GM21529 (cell line): Measurements from ENCODE around the gene NDUFS6.
"Not testable (repeated sequence)": the region's sequence is repeated elsewhere in the genome, so short reads cannot be mapped to it uniquely, and the experiment has no call there.

Experiments used
- ATAC-seq: cut with Tn5 transposase; IDR thresholded peaks from one replicate; pipeline ENCODE4 v1.9.1; 2021; ENCODE audit not compliant: unreplicated experiment

The NDUFS6 gene

DNA sequence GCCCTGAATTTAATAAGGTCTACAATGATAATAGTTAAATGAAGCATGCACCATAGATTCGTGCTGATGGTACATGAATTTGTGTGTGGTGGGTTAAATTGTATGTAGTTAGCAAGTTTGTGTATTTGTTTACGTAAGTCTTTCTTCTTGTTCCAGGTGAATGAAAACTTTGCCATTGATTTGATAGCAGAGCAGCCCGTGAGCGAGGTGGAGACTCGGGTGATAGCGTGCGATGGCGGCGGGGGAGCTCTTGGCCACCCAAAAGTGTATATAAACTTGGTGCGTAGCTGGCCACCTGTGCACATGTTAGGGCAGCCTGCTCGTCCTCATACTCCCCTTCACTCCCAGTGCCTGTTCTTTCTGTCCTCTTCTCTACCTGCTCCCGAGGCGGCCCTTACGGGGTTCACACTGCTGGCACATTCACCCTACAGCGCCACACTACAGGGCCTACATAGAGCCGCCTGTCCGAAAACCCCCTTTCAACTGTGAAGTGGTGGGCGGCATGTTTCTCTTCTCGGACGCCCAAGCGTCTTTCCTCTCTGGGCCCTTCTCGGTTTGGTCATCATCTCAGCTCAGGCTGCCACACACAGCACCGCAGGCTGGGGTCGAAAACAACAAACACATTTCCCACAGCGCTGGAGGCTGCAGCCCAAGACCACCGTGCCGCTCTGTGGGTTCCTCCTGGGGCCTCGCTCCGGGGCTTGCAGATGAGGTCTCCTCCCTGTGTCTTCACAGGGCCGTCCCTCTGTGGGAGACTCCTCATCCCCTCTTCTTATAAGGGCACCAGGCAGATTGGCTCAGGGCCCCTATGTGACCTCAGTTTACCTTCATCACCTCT, 13.2 kb downstream of the NDUFS6 start:
- no peak for ATAC-seq

GRCh38 chr5:1815071-1815786, 14.0 kb downstream of the NDUFS6 start:
- no peak for ATAC-seq

GRCh38 chr5:1815881-1816292, 14.7 kb downstream of the NDUFS6 start:
- no peak for ATAC-seq

DNA sequence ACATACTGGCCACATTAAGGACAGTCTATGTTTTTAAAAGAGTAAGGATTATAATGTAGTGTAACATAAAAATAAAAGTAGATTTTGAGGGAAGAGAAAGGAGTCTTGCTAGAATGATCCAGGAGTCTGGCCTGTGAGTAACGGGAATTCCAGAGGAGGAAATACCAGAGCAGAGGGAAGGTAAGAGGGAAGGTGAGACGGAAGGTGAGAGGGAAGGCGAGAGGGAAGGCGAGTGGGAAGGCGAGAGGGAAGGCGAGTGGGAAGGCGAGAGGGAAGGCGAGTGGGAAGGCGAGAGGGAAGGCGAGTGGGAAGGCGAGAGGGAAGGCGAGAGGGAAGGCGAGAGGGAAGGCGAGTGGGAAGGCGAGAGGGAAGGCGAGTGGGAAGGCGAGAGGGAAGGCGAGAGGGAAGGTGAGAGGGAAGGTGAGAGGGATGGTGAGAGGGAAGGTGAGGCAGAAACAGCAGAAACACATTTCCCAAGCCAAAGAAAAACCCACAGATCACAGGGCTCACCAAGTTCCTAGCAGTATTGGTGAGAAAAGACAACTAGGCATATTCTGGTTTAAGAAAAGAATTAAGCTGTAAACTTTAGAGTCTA, 15.4 kb downstream of the NDUFS6 start:
- not testable (repeated sequence) for ATAC-seq

DNA sequence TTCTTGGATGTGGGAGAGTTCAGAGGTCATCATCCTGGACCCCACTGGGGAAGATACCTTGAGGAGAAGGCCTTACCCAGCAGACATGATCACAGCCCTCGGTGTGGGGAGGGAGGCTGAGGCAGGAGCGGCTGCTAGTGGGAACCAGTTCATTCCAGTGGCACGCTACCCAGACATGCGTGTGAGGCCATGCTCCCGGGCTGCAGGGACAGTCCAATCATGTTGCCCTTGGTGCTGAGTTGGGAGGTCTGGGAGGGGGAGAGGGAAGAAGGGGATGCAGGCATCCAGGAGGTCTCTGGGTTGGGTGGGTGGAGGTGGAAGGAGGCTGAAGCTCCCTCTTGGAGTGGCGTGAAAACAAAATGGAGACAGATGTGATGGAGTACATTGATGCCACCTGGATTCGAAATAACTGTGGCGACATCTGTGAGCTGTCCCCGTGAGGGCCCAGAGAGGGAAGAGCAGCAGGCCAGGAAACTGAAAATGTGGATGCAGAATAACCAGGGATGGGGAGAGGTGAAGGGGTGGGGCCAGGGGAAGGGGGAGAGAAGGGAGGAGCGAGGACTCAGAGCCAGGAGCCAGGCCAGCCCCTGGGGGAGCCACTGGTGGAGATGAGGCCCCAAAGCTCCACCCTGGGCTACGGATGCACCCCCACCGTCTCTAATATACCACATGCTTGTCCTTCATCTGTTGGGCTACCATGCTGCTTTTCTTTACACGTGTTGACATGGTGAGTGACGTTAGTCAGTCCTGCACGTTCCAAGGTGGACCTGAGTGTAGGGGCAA, 16.2 kb downstream of the NDUFS6 start:
- ATAC-seq, result no peak

- ATAC-seq, result no peak
Measured at GRCh38 chr5:1818784-1819183, 17.6 kb downstream of the NDUFS6 start.

GRCh38 chr5:1819458-1819857, 18.3 kb downstream of the NDUFS6 start:
- ATAC-seq, result no peak

DNA sequence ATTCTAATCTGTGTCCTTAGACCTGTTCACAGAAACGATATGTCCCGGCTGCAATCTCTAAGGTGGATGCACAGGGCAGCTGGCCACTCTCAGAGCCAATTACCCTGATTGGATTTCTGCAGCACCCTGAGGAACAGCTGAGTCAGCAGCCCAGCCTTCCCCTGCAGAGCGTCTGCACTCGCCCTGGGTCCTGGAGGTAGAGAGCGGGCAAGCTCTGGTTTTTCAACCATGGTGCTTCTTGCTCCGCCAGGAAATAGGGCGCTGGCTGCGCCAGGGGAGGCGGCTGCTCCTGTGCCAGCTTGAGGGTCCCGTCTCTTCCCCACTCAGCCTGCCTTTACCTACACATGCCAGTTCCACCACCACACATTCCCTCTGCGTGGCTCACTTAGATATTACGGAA, 19.2 kb downstream of the NDUFS6 start:
- no peak for ATAC-seq

DNA sequence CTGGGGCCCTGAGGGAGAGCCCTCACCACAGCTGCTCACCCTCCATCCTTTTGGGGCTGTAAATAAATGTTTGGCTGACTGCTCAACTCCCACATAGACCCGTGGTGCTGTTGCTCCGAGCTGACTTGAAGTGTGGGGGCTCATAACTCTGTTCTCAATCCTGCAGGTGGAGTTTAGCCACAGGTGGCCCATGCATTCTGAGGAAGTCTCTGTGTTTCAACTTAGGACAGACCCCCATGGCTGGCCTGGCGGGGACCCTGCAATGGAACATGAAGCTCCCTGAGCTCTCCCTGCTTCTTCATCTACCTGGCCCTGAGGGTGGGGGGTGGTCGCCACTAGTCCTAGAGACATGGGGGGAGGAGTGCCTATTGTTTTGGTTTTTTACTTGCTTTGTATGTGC, 19.7 kb downstream of the NDUFS6 start:
- no peak for ATAC-seq

DNA sequence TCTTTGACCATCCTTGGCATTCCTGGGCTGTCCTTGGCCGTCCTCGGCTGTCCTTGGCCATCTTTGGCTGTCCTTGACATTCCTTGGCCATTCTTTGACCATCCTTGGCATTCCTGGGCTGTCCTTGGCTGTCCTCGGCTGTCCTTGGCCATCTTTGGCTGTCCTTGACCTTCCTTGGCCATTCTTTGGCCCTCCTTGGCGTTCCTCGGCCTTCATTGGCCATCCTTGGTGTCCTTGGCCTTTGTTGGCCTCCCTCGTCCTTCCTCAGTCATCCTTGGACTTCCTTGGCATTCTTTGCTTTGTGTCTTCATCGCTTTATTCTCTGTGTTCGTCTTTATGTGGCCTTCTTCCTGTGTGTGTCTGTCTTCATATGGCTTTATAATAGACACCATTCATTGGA, 20.7 kb downstream of the NDUFS6 start:
- no peak for ATAC-seq

DNA sequence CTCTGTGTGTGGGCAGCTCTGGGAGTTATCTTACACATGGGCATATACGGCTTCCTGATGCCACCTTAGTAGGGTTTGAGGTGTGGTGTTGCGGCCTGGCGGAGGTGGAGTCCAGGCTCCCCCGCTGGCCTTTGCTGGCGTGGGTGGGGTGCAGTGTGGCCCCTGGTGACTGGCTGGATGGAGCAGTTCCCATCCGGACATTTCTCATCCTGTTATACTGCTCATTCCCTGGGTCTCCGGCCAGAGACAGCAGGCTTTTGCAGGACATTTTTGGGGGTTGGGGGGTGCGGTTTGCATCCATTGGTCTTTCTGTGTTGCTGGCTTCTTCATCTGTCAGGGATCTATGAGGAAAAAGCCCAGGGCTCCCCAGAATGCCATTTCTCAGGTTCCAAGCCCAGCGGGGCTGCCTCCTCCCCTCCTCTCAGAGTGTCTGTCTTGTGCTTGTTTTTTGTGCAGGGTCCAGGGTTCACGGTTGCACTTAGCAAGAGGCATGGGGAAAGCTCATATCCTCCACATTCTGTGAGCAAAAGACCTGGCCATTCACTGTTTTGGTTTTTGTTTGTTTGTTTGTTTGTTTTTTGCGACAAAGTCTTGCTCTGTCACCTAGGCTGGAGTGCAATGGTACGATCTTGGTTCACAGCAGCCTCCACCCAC, 22.3 kb downstream of the NDUFS6 start:
- ATAC-seq, result no peak

DNA sequence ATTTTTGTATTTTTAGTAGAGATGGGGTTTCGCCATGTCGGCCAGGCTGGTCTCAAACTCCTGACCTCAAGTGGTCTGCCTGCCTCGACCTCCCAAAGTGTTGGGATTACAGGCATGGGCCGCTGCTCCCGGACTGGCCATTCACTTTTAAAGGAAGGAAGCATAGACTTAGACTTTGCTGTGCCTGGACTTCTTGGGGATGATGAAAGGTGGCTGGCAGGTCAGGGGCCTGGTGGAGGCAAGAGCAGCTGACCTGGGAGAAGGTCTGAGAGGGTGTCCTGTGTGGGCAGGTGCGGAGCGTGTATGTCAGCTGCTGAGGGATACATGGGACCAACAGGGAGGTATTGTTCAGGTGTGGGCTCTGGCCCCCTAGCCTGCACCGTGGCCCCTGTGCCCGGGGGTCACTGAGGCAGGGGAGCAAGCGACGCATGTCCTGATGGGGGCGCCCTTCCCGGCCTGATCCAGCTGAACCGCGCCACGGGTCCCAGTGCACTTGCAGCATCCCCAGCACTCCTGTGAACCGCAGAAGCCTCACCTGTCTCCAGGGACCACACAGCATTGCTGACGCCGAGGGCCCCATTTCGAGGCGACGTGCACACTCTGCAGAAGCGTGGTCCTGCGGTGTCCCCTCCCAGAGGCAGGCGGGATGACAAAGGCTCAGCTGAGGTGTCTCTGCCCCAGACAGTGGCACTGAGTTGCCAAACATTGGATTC, 23.1 kb downstream of the NDUFS6 start:
- no peak for ATAC-seq

DNA sequence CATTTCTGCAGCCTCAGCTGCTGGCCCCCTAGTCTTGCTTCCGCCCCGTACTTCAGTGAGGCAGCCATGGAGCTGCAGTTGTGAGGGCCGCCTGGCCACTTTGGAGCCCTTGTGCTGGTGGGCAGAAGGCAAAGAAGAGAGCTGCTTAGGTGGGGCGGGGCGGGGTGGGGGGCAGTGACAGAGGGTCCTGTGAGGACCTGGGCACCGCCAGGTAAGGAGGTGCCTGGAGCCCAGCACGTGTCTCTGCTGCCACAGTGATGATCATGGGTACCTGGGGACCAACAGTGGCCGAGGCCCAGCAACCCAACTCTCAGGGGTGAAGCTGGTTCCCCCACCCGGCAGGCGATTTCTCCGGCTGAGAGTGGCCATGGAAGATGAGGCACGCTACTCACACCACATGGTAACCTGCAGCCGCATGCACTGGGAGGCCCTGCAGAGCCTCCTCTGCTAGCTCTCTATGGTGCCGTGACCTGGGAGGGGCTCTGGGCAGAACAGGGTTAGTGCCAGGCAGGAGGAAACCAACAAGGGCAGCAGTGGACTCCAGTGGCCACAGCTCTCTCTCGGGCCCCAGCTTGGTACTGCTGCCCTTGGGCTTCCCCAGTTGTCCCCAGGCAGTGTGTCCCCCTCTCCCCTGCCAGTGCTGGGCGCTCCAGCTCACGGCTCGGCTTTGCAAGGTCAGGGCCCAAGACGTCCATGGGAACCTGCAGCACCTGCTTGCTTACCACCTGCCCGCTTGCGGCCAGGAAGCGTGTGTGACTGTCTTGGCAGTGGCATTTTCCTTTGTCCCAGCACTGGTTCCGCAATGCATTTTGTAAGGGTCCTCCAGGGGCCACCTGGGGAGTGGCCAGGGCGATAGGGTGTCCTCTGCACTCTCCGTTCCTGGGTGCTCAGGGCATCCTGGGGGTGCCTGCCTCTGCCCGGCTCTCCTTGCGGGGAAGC, 24.0 kb downstream of the NDUFS6 start:
- ATAC-seq, result no peak

DNA sequence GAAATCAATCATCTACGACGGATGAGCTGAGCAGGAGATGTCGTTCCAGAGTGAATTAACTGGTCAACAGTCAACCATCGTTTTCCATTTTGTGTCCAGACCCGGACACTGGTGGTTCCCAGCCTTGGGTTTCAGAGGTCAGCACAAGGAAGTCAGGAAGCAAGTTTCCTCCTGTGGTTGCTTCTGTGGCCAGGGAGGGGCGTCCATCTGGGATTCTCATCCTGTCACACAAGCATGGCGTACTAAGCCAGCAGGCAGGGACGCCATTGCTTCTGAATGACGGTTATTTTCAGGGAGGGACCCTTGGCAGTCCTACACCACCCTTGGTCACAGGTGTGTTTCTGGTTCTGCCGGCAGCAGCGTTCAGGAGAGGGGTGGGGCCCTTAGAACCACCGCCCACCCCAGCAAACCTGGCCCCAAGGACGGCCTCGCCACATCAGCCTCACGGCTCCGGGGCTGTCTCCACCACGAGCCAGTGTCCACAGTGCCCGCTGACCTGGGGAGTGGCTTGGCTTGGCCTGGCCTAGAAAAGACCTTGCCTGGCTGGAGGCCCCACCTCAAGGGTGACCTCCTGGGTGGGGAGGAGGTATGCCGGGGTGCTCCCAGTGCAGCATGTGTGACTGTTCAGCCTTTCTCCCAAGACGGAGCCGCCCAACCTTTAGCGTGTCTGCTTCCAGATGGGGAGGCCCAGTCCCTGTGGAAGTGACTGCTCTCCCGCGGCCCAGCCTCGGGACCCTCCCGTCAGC, 25.2 kb downstream of the NDUFS6 start:
- ATAC-seq, result no peak

- no peak for ATAC-seq
Measured at GRCh38 chr5:1827025-1827885, 26.0 kb downstream of the NDUFS6 start.

DNA sequence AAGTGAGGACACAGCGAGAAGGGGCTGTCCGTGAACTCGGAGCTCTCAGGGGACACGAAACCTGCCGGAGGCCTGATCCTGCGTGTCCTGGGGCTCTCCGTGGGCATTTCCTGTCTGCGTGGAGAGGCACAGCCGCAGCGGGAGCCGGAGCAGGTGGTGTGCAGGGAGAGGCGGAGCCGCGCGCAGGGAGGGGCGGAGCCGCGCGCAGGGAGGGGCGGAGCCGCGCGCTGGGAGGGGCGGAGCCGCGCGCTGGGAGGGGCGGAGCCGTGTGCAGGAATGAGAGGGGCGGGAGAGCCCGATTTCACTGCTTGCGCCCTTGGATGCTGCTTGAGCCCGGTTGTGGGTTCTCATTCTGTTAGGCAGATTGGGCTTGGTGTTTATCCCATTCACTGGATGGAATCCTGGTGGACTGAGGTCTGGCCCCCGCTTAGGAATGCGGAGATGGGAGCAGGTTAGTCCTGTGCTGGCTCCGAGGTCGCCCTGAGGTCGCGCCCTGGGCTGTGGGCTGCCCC, 26.7 kb downstream of the NDUFS6 start:
- ATAC-seq, result no peak

DNA sequence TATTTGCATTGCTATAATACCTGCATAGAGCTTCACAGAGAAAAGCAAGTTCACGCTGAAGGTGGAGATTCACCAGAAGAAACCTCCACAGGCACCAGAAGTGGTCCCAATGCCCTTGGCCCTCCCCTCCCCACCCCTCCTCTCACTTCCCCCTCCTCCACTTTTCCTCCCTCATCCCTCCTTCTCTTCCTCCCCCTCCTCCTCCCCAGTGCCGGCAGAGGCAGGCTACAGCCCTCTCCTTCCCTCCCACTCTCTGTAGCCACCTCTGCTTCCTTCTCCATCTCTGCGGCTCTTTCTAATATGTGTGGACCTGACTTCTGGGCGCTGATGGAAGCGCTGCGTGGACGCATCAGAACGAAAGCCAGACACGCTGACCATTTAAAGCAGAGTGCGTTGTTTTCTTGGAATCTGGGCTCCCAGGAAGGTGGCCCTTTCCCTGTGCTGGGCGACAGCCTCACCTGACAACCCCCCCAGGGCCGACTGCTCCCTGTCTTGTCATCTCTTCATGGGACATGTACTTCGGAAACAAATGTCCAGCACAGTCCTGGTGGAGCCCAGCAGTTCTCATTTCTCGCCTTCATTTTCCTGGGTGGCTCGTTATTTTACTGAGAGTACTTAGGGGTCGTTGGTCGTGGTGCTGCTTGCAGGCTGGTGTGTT, 29.5 kb downstream of the NDUFS6 start:
- no peak for ATAC-seq
